CD4-positive, alpha-beta T cell (primary cell): ENCODE data around the gene GPSM1. TPM values are rescaled to one million over a fixed set of nuclear protein-coding genes. Genes with fewer than 3 reads are reported as not detected.

ENCODE experiments used
- ATAC-seq: fragments of 200-7000 bp; cut with Tn5 transposase; one replicate; pipeline ENCODE4 v1.10.0; 2022; ENCODE audit warnings: mild to moderate bottlenecking; ENCODE audit not compliant: poor library complexity
- CTCF ChIA-PET: fragments of 350-600 bp; sonication (Branson Sonifier 250); formaldehyde crosslinking; loops from one replicate; lab custom pipeline; 2021; ENCODE audit warnings: antibody characterized with exemption, inconsistent platforms; lab: Charles Lee
- POLR2A ChIA-PET: fragments of 350-600 bp; sonication (Branson Sonifier 250); formaldehyde crosslinking; loops from one replicate; lab custom pipeline; 2021; ENCODE audit warnings: antibody characterized with exemption, inconsistent platforms; lab: Charles Lee
- DNase-seq, 14 experiments: peaks; one replicate each; pipeline ENCODE4 v3.0.0-alpha.2; 2013 to 2020; ENCODE audit warnings: mixed read lengths in 2 of 14
- H3K27ac ChIP-seq, 2 donors: one replicate each; pipeline versions ENCODE4 v1.5.1 to v1.7.0; 2013; ENCODE audit warnings: low read length in 2 of 2, low read depth in 1 of 2, mild to moderate bottlenecking in 1 of 2
- H3K27me3 ChIP-seq, 2 experiments: 1 replicate in 1 of 2; 2 replicates in 1 of 2; pipeline versions ENCODE4 v1.6.1 to v1.7.0; 2013; ENCODE audit warnings: low read length in 2 of 2, control low read depth in 1 of 2, mild to moderate bottlenecking in 1 of 2, moderate library complexity in 1 of 2; ENCODE audit not compliant: insufficient read depth in 2 of 2, control insufficient read depth in 1 of 2
- H3K36me3 ChIP-seq: one replicate; pipeline ENCODE4 v1.6.1; 2013; ENCODE audit warnings: low read length, control low read depth; ENCODE audit not compliant: insufficient read depth
- H3K4me1 ChIP-seq: one replicate; pipeline ENCODE4 v1.6.1; 2013; ENCODE audit warnings: low read length, control low read depth; ENCODE audit not compliant: insufficient read depth
- H3K4me3 ChIP-seq: one replicate; pipeline ENCODE4 v1.5.1; 2013; ENCODE audit warnings: mild to moderate bottlenecking, low read length, moderate library complexity
- H3K9me3 ChIP-seq, 2 experiments: 1 replicate in 1 of 2; 2 replicates in 1 of 2; pipeline versions ENCODE4 v1.6.1 to v1.7.0; 2013; ENCODE audit warnings: low read length in 2 of 2, mild to moderate bottlenecking in 2 of 2, control low read depth in 1 of 2, moderate library complexity in 1 of 2; ENCODE audit not compliant: control insufficient read depth in 1 of 2, insufficient read depth in 1 of 2
- H3K27ac Mint-ChIP-seq: one replicate; pipeline ENCODE4 v1.8.0; 2020; ENCODE audit warnings: mixed read lengths
- H3K27me3 Mint-ChIP-seq: one replicate; pipeline ENCODE4 v1.8.0; 2021; ENCODE audit warnings: mixed read lengths
- H3K36me3 Mint-ChIP-seq: one replicate; pipeline ENCODE4 v1.8.0; 2021; ENCODE audit warnings: low read depth, mixed read lengths
- H3K4me1 Mint-ChIP-seq: one replicate; pipeline ENCODE4 v1.8.0; 2021; ENCODE audit warnings: low read depth, mixed read lengths
- H3K4me3 Mint-ChIP-seq: one replicate; pipeline ENCODE4 v1.8.0; 2020; ENCODE audit warnings: mild to moderate bottlenecking, mixed read lengths
- H3K9me3 Mint-ChIP-seq: one replicate; pipeline ENCODE4 v1.8.0; 2020; ENCODE audit warnings: mixed read lengths
- intact Hi-C, 2 experiments: fragments of 100-400 bp; cut with DNase I in 1 of 2; cut with micrococcal nuclease in 1 of 2; formaldehyde crosslinking; loops; one replicate each; pipeline versions ENCODE4 v1.15.1 to v1.9.0; 2023 to 2025; cut with DNase I, micrococcal nuclease
- total RNA-seq, 174 experiments: library from RNA in 2 of 174; stranded (reverse) in 2 of 174; gene quantifications; one replicate each; pipeline ENCODE4 v1.2.3 and lab custom pipeline; 2021 to 2026
- TF ChIP-seq, protein P1 (sequence below): fragments of 200-600 bp; IDR thresholded peaks from one replicate; pipeline ENCODE4 v1.8.0; 2022; ENCODE audit warnings: antibody characterized with exemption, mild to moderate bottlenecking

Gene GPSM1
- total RNA-seq, 2 experiments from 2014 or later: 7.7 to 8.6 TPM

DNA sequence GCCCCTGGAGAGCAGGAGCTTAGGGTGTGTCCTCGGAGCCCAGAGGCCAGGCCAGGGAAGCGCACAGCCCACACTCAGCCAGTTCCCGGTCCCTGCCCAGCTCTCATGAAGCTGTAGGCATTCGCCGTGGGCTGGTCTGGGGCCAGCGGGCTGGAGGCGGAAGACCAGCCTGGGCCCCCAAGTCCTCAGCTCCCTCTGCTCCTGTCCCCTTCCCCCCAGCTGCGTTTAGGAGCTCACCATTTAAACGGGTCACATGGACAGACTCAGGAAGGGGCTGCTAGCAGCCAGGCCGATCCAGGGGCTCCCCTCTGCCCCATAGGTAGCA is 18.8 kb downstream of the GPSM1 start:
- Mint-ChIP-seq H3K4me1 (no peaks in the 10 kb centered on the region), H3K9me3 (no peaks in the 10 kb centered on the region), H3K27me3 (no peaks in the 10 kb centered on the region), H3K36me3 (no peaks in the 10 kb centered on the region), H3K4me3 (no peak overlapping the region), H3K27ac (no peak overlapping the region)
- intact Hi-C loops: no loop called here
- DNase-seq: no peak
- Histone ChIP-seq H3K4me3 (no peak overlapping the region), H3K9me3 (no peaks in the 10 kb centered on the region), H3K27ac (no peak overlapping the region), H3K4me1 (peaks cover 4% of the 10 kb centered on the region), H3K36me3 (no peaks in the 10 kb centered on the region), H3K27me3 (no peaks in the 10 kb centered on the region)
- CTCF ChIA-PET: no interaction called here
- TF ChIP-seq, protein P1, sequence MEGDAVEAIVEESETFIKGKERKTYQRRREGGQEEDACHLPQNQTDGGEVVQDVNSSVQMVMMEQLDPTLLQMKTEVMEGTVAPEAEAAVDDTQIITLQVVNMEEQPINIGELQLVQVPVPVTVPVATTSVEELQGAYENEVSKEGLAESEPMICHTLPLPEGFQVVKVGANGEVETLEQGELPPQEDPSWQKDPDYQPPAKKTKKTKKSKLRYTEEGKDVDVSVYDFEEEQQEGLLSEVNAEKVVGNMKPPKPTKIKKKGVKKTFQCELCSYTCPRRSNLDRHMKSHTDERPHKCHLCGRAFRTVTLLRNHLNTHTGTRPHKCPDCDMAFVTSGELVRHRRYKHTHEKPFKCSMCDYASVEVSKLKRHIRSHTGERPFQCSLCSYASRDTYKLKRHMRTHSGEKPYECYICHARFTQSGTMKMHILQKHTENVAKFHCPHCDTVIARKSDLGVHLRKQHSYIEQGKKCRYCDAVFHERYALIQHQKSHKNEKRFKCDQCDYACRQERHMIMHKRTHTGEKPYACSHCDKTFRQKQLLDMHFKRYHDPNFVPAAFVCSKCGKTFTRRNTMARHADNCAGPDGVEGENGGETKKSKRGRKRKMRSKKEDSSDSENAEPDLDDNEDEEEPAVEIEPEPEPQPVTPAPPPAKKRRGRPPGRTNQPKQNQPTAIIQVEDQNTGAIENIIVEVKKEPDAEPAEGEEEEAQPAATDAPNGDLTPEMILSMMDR: no peak
- no peak for ATAC-seq
- POLR2A ChIA-PET: no interaction called here

DNA sequence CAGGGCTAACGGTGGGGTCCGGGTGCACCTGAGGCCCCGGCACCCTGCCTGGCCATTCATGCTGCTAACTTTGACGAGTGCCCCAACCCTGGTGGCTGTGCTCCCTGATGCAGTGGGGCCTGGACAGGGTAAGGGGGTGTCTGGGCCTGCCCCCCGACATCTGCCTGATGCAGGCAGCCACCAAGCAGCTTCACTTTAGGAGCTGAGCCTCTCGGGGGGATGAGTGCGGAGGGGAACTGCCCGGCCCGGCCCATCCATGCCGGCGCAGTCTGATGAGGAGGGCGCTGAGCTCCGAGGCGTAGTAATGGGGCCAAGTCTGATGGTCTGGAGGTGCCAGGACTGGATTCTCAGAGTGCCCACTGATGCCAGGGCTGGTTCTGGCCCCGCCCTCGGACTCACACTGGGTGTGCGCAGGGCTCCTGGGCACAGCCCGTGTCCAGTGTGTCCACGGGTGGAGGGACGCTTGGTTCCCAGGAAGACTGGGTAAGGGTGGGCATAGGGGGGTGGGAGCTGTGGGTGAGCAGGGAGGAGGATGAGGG is 19.7 kb downstream of the GPSM1 start:
- H3K36me3 ChIP-seq: no peaks in the 10 kb centered on the region
- H3K27me3 Mint-ChIP-seq: no peaks in the 10 kb centered on the region
- TF ChIP-seq, protein P1: no peak
- no peak overlapping the region for H3K4me3 ChIP-seq
- POLR2A ChIA-PET: no interaction called here
- no peaks in the 10 kb centered on the region for H3K9me3 ChIP-seq
- DNase-seq (no peak), ATAC-seq (no peak)
- no peak overlapping the region for H3K27ac ChIP-seq
- peaks cover 4% of the 10 kb centered on the region for H3K4me1 ChIP-seq
- no peak overlapping the region for H3K27ac Mint-ChIP-seq
- no peaks in the 10 kb centered on the region for H3K27me3 ChIP-seq
- no peaks in the 10 kb centered on the region for H3K4me1 Mint-ChIP-seq
- CTCF ChIA-PET: no interaction called here
- H3K4me3 Mint-ChIP-seq: no peak overlapping the region
- intact Hi-C loops: no loop called here
- no peaks in the 10 kb centered on the region for H3K36me3 Mint-ChIP-seq
- H3K9me3 Mint-ChIP-seq: no peaks in the 10 kb centered on the region

DNA sequence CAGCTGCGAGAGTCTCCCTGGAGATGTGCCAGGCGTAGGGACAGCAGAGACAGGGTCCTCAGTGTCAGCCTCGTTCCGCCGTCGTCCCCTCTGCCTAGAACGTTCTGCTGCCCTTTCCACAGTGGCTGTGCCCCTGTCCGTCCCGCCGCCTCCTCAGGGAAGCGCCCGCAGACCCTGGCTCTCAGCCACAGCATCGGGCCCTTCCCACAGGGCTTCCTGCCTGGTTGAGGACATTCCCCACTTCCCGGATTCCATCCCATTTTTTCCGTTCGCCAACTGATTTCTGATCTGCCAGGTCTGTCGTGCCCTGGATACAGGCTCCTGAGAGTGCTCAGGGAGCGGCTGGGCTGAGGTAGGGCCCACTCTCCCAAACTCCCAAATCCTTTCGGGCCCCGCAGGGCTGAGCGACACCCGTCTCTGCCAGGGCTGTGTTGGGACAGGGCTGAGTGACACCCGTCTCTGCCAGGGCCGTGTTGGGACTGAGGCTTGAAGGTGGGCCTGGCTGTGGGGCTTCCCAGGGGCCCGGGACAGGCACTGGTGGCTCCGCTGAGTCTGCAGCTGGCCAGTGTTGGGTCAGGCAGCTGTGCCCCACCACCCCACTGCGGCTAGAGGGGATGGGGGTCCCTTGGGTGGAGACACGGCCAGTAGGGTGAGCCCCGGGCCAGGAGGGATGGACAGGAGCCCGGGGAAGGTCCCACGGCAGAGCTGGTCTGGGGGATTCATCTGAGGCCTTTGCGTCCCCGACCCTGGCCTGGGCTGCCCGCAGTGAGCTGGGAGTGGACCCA is 20.3 kb downstream of the GPSM1 start:
- CTCF ChIA-PET: no interaction called here
- H3K9me3 ChIP-seq: no peaks in the 10 kb centered on the region
- DNase-seq: no peak
- no peaks in the 10 kb centered on the region for H3K4me1 Mint-ChIP-seq
- H3K27me3 Mint-ChIP-seq: no peaks in the 10 kb centered on the region
- intact Hi-C loops: no loop called here
- H3K27ac ChIP-seq: no peak overlapping the region
- H3K4me3 Mint-ChIP-seq: no peak overlapping the region
- no peak overlapping the region for H3K27ac Mint-ChIP-seq
- H3K4me3 ChIP-seq: no peak overlapping the region
- POLR2A ChIA-PET: no interaction called here
- TF ChIP-seq, protein P1: no peak
- H3K36me3 Mint-ChIP-seq: no peaks in the 10 kb centered on the region
- peaks cover 4% of the 10 kb centered on the region for H3K4me1 ChIP-seq
- H3K36me3 ChIP-seq: no peaks in the 10 kb centered on the region
- H3K27me3 ChIP-seq: no peaks in the 10 kb centered on the region
- H3K9me3 Mint-ChIP-seq: no peaks in the 10 kb centered on the region
- no peak for ATAC-seq
